GM21723 (cell line): ENCODE results near the gene IMPDH2.

Source experiments
- ATAC-seq: cut with Tn5 transposase; IDR thresholded peaks from one replicate; pipeline ENCODE4 v1.9.1; 2021; ENCODE audit warnings: mild to moderate bottlenecking, moderate library complexity; ENCODE audit not compliant: unreplicated experiment

IMPDH2 gene

GRCh38 chr3:48984663-48985062, 44.5 kb downstream of the IMPDH2 start:
- ATAC-seq: no peak

GRCh38 chr3:48983096-48983495, 46.1 kb downstream of the IMPDH2 start:
- no peak for ATAC-seq

GRCh38 chr3:48982686-48983085, 46.5 kb downstream of the IMPDH2 start:
- ATAC-seq: no peak

DNA sequence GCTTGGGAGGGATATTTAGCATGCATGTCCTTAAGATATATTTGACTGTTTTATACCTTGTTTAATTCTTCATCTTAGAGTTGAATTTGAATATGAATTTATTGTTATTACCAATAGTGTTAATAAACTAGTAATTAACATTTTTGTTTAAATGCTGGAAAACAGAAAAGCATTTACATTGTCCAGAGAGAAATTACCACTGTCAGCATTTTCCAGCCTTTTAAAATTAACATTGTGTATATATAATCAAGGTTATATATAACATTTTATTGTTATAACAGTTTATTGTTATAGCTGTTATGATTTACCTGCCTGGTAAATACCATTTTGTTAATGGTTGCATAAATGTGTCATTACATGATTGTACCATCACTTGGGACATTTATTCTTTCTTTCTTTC, 47.2 kb downstream of the IMPDH2 start:
- no peak for ATAC-seq

DNA sequence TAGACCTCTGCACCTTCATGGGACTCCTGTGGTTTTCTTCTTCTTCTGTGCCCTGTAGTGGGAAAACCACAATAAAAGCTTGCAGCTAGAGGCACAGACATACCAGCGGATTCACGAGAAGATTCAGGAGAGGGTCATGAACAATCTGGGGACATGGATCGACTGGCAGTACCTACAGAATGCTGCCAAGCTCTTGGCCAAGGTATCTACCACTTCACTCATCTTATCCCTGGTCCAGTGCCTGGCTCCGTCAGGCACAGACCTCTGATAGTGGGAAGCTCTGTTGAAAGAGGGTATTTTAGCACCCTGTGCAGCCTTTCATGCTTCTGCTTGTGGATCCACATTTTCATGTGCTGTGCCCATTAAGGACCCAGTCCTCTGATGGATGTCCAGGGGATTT, 48.9 kb downstream of the IMPDH2 start:
- no peak for ATAC-seq

- ATAC-seq: no peak
Measured at GRCh38 chr3:48979451-48979850, 49.7 kb downstream of the IMPDH2 start.
